Erythroblast (primary cell): ENCODE results near the gene FNBP1.

ENCODE experiments used
- GATA1 ChIP-seq: IDR thresholded peaks from 2 replicates; pipeline ENCODE4 v1.6.1; 2011; ENCODE audit warnings: low read depth, mild to moderate bottlenecking, control low read depth, low read length, moderate library complexity
- POLR2A ChIP-seq: IDR thresholded peaks from 2 replicates; pipeline ENCODE4 v1.6.1; 2011; ENCODE audit warnings: mild to moderate bottlenecking, low read length

GRCh38 chr9:129857207-129857606 is 185.8 kb downstream of the FNBP1 start:
- TF ChIP-seq POLR2A (no peak), GATA1 (no peak)
